ELR (cell line): ENCODE measurements around the gene CXCL1.

Experiments
- DNase-seq: peaks from one replicate; pipeline ENCODE4 v3.0.0-alpha.2; 2015; ENCODE audit warnings: low read depth

CXCL1 gene

DNA sequence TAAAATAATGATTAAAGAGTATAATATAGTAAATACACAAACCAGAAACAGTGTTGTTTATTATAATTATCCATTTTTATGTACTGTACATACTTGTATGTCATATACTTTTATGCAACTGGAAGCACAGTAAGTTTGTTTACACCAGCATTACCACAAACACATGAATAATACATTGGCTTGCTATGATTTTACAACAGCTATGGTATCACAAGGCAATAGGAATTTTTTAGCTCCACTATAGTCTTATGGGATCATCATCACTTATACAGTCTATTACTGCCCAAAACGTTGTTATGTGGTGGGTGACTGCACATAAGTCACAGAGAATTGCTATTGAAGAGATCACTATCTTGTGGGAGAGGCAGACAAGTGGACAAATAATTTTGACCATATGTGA, 17.9 kb upstream of the CXCL1 start:
- DNase-seq, result peak; percentile 50

DNA sequence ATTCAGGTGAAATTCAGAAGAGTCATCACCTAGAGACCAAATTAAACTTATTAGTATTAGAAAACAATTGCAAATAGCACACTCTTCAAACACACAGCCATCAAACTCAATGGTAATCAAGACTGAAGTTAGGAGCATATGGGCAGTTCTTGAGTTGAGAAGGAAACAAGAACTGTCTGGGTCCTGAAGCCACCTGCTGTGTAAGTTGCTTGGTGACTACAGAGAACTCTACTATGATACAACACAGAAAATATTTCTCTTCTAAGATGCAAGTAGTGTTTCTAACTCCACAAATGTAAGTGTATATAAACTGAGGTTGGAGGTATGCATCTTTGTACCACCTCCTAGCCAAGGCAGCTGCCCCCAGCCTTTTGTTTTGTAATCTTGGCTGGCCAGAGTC, 16.4 kb upstream of the CXCL1 start:
- DNase-seq, result no peak

DNA sequence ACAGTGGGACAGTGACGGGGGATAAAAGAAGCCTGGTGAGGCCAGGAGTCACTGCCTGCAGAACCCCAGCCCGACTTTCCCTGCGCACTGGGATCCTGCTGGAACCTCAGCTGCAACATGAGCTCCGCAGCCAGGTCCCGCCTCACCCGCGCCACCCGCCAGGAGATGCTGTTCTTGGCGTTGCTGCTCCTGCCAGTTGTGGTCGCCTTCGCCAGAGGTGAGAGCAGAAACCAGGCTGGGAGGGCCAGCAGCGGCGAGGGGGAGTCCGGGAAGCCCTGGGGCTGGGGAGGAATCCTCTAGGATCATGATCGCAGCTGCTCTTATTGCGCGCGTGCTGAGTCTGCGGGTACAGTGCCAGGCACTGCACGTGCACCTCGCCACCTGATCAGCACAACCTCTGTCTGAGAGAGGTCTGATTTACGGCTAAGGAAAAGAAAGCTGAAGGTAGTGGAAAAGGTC, 15.9 kb upstream of the CXCL1 start, which contains the start of gene PF4V1:
Gene PF4V1 (plus strand): TSS at position 51 of the 459 bp plus-strand sequence. CDS start 67 bp downstream, at position 118.
- DNase-seq, result peak; percentile 21

DNA sequence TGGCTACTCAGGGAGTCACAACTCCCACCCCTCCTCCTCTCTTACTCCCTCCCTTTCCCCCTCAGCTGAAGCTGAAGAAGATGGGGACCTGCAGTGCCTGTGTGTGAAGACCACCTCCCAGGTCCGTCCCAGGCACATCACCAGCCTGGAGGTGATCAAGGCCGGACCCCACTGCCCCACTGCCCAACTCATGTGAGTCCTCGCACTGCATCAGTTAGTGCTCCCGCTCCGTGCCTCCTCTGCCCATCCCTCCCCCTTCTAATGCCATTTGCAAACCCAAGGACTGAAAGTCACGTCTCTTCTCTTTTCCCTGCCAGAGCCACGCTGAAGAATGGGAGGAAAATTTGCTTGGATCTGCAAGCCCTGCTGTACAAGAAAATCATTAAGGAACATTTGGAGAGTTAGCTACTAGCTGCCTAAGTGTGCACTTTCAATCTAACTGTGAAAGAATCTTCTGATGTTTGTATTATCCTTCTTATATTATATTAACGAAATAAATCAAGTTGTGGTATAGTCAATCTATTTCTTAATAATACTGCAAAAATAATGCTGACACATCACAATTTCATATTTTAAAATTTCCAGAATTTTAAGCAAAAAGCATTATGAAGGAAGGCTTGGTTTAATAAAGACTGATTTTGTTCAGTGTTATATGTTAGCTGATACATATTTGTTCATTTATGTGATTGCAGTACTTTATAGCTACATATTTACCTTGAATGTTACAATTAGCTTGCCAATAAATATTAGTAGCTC, 15.3 kb upstream of the CXCL1 start:
- DNase-seq, result no peak

DNA sequence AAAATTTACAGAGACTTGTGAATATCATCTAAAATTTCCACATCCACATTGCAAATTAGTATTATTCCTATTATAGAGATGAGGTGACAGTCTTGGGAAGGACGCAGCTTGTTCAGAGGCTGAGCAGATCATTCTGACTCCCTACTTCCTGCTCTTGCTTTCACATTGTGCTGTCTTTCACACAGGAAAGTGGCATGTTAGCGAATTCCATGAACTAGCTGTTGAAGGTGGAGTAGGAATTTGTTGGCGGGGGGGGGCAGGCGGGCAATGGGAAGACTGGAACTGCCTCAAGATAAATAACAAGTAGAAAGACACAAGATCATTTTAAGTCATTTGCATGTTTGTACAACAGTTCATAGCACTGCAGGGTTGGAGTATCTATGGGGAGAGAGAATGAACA, 13.8 kb upstream of the CXCL1 start:
- DNase-seq, result no peak

DNA sequence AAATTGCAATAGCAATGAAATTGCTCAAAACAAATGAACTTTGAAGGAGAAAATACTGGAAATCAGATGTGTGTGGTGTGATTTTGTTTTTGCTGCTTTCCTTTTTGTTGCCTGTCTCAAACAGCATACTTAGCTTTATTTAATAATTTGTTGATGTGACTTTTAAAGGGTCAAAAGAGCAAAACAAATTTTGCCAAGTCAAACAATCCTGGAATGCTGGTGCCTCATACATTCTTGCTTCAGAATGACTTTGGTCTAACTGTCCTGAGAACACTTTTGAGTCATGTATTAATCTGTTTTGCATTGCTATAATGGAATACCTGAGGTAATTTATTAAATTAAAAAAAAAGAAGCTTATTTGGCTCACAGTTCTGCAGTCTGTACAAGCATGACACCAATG, 12.7 kb upstream of the CXCL1 start:
- peak; percentile 23 for DNase-seq

DNA sequence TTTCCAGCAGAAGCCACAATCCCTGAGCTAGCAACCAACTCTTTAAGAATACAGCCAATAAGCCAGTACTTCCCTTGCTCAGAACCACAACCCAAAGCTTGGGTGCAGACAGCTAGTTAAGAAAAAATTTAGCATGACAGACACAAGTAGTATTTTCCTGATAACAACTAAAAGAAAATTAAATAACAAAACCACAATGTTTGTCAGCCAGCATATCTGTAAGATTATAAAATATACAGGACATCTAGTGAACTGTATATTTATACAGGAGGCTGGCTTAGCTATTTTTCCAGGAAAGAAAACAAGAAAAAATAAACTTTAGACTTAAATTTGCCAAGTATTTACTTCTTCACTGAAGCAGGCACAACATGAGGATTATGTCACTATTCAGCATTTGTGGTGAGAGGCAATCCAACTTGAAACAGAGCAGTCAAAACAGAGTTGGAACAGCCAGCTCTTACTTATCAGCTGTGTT, 9.5 kb upstream of the CXCL1 start:
- DNase-seq, result no peak

DNA sequence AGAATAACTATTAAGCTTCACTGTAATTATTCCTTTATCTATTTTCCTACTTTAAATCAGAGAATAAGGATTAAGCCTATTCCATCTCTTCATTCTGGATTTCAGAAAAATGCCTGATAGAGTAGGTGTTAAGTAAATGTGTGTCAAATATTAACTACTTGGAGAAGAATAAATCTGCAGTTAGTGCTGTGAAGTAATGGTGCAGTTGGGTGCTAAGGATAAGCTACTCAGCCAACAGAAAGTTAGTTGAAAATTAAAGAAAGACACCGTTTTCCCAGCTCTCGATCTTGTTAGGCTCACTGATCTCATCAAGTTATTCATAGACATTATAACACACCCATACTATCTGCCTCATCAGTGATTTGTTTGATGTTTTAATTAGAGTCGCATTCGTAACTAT, 9.0 kb upstream of the CXCL1 start:
- DNase-seq, result no peak

DNA sequence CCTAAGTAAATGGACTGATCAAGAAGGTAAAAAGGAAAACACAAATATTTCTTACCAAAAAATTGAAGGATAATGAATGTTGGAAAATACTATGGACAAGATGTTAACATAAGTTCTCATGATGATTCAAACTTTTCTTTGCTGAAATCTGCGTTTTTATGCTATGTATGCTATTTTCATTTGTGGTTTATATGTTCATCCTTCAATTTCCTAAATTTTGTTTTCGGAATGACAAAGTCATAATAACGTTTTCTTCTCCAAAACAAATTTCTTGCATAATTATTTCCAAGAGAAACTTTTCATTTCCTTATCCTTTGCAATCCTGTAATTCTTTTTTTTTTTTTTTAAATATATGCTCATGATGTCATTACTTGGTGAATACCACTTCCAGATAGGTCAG, 8.3 kb upstream of the CXCL1 start:
- no peak for DNase-seq

DNA sequence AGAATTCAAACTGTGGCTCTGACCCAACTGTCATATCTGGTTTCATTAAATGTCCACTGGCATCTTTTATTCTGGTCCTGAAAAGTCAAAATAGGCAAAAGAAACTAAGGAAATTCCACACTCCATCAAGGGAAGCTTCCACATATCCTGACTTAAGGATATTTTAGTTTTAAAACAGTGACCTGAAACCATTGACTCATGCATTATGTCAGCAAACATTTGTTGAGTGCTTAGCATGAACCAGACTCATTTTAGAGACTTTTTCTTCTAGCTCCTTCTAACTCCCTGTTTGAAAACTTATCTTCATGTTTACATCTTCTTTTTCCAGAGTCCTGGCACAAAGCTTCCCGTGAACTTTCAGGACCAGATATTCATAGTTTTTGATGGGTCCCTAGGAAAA, 6.9 kb upstream of the CXCL1 start:
- peak; percentile 31 for DNase-seq

DNA sequence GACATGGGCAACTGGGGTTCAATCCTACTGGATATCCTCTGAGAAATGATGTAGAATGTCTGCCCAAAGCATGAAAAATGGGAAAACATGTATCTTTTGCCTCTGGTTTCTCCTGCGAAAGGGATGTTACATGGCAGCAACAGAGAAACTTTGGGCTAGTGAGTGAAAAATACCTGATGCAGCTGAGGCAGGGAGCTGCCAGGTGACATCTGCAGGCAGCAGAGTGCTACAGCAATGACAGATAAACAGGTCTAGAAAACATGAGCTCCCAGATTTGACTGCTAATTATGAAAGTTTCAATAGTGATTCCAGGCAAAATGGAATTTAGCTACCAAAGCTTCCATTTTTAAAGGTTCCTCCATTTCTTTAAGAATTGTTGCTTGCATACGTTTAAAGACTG, 4.8 kb upstream of the CXCL1 start:
- DNase-seq, result peak; percentile 30

DNA sequence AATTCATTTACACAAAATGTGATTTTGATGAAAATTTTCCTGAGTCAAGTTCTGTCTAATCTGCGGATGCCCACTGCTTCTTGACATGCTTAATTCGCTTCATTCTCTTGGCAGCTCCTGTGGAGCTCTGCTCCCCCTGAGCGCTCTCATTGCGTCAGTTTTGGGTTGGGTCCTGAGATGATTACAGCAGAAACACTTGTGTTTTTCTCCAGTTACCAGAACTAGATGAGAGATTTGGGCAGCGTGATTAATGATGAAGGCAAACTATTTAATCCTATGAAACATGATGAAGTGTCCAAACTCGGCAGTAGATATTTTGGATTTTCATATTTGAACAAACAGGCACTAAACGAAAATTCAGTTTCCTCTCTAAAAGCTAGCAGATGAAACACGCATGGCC, 4.2 kb upstream of the CXCL1 start:
- DNase-seq, result no peak

DNA sequence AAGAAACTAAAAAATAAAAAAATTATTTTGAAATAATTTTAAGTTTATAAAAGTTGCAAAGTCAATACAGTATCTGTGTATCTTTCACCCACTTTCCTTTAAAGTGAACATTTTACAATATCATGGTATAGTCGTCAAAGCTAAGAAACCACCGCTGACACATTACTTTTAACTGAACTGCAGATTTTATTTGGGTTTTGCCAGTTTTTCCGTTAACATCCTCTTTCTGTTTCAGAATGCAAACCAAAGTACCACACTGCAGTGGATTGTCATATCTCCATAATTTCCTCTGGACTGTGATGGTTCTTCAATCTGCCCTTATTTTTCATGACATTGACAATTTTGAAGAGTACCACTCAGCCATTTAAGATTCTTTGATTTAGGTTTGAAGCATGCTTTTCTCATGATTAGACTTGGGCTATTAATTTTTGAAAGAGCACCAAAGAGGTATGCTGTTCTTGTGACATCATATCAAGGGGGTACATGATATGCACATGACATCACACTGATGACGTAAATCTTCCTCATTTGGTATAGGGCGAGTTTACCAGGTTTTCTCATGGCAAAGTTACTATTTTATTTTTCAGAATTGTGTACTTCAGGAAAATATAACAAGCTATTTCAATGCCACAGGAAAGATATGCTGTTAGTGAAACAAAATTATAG, 3.6 kb upstream of the CXCL1 start:
- no peak for DNase-seq

DNA sequence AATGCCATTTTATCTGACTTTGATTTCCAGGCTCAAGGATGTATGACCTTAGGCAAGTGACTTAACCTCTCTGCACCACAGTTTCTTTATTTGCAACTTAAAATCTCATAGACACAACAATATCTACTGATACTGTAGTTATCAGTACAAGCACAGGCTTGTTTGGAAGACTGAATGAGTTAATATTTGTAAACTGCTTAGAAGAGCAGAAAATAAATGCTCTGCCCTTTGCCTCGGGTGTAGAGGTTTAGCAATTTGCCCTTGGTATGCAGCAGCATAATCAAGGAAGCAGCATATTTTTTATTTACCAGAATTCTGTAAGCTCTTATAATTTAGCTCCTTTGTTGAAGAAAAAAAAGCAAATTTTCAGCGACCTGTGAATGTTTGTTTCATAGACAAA, 2.9 kb upstream of the CXCL1 start:
- no peak for DNase-seq

DNA sequence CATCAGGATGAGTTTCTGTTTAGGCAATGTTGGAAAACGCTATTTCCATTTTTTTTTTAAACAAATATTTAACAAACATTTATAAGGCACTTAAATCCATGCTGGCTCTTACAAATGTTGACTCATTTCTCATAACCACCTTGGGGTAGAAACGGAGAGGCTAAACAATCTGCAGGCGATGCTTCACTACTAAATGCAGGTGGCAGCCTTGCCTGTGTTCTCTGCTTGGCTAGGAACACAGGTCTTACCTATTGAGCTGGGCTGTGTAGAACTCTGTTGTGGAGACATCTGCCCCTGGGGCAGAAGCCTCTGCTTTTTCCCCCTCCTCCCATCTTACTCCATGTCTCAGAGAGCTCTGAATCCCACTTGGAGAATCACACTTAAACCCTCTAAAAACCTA, 1.4 kb upstream of the CXCL1 start:
- DNase-seq, result peak; percentile 60

DNA sequence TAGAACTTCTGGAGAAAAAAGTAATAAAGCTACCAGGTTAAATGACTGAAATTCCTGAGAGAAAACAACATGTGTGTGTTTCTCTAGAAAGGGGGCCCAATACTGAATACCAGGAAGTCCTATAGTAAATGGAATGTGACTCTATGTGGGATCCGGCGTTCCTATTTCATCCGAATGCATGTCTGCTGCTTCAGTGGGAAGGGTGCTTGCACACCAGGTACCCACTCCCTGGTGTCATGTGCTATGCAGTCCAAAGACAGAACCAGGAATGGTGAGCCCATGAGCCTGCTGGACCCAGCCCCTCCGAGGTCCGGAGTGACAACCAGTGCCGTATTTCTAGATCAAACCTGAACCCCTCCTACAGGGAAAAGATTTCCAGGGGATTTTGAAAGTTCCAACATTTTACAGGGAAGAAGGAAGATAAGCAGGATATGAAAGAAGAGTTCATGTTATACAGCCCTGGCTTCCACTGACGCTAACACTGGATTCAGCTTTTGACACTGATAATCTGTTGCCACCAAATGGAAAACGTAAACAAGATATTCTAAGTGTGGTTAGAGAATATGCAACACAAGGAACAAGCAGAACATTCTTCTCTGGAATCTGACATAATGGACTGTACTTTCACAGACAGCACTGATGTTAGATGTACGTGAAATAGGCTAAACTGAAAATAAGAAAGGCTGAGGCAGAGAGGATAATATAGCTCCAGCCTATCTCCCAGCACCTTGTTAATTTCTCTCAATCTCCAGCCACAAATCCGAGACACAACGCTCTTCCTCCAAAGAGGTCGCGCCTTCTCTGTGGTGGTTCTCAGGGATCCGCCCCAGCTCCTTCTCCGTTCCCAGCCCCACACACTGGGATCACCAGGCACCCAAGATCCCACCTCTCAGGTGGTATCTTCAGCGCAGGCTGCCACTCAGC, 725 bp upstream of the CXCL1 start:
- DNase-seq, result peak; percentile 58

DNA sequence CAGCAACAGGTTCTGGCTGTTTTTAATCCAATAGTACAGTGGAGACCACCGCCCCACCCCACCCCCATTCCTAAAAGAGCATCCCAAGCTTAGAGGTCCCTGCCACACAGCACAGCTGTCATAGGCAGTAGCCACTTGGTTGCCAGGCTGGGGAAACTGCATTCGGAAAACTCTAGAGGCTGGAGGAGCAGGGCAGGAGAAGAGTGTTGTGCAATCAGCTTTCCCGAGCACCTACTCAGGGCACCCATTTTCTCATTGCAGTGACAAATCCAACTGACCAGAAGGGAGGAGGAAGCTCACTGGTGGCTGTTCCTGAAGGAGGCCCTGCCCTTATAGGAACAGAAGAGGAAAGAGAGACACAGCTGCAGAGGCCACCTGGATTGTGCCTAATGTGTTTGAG, 1.1 kb downstream of the CXCL1 start:
- peak; percentile 76 for DNase-seq

DNA sequence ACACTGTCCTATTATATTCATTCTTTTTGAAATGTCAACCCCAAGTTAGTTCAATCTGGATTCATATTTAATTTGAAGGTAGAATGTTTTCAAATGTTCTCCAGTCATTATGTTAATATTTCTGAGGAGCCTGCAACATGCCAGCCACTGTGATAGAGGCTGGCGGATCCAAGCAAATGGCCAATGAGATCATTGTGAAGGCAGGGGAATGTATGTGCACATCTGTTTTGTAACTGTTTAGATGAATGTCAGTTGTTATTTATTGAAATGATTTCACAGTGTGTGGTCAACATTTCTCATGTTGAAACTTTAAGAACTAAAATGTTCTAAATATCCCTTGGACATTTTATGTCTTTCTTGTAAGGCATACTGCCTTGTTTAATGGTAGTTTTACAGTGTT, 1.6 kb downstream of the CXCL1 start:
- DNase-seq, result peak; percentile 65

DNA sequence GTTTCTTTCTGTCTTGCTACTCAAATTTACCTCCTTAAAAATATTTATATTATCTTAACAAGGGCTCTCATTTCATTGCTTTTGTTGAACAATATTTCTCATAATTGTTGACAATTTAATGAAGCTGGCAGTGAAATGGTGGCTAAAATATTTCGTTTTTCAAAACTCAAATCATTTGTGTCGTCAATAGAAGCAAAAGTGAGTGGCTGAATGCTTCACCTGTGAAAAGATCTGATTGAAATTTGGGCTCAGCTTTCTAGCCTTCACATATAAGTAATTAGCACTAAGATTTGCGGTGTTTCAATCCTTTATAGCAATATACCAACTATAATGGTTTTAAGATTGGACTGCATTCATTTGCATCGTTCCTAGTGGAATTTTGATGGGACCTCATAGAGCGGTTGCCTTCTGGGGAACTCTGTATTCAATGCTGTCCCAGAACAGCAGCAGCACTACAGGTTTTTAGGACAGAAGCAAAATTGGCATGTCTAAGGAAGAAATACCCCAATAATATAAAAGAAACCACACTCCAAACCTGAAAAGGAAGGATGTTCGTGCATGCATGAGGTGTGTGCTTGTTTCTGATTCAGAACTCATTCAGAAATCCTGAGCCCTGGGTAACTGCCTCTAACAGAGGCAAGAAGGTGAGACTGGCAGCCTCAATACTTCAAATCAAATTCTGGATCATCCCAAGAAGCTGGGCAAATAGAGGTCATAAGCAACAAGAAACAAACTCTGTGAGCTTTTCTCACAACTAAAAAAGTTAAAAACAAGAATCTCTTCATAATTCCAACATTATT, 2.5 kb downstream of the CXCL1 start:
- peak; percentile 49 for DNase-seq

DNA sequence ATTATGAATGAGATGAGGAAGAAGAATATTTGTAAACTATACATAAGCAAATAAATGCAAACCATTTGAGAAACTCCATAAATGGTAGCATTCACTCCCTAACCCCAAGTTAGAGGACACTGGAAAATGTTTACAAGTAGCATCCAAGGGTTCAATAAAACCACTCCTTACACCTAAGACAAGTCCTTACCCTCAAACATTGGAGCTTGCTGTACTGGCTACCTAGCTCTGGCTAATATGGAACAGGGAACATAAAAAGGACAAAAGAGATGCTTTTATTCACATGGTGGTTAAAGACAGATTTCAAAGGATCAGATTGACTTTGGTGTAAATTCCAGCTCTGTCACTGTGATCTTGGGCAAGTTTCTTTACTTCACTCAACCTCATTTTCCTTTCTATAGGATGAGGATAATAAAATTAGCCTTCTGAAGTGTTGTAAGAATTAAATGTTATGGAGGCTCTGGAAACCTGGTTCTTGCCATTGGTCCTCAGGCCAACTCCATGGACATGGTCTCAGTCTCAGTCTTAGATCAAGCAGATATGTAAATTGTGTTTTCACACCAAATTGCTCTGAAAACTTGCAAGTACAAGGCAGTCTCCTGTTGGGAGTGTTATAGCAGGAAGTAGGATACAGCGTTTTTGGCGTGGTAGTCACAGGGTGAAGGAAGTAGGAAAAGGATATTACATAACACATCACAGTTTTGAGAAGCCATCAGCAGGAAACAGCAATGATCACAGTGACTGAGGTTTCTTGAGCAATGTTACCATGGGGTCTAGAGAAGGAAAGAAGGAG, 3.3 kb downstream of the CXCL1 start:
- peak; percentile 45 for DNase-seq

DNA sequence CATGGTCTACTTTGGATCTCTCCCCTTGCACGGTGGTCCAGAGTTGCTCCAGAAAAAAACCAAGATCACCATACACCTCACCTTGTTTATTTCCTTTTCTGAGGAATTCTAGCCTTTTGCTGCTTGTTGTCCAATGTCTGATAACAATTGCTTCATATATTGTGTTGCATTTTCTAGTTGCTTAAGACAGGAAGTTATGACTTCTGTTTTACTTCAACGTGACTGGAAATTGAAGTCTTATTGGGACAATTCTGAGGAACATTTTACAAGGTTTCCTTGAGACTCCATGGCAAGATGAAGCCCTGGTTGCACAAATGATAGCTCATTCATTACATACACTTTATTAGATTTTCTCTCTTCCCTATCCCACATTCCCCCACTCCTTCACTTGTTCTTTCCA, 5.2 kb downstream of the CXCL1 start:
- no peak for DNase-seq
